Ishikawa (cell line): ENCODE results near the gene FAM83E.

Experiments
- CEBPB ChIP-seq: IDR thresholded peaks from 2 replicates; pipeline ENCODE4 v1.6.1; 2012
- CREB1 ChIP-seq: IDR thresholded peaks from 2 replicates; pipeline ENCODE4 v1.6.1; 2012; ENCODE audit warnings: low read depth
- EGR1 ChIP-seq: IDR thresholded peaks from 2 replicates; pipeline ENCODE4 v1.6.1; 2012
- EP300 ChIP-seq: IDR thresholded peaks from 2 replicates; pipeline ENCODE4 v1.6.1; 2012; ENCODE audit warnings: borderline replicate concordance
- FOXM1 ChIP-seq: IDR thresholded peaks from 2 replicates; pipeline ENCODE4 v1.6.1; 2012; ENCODE audit warnings: low read depth, borderline replicate concordance
- RAD21 ChIP-seq: IDR thresholded peaks from 2 replicates; pipeline ENCODE4 v1.6.1; 2012; ENCODE audit warnings: low read depth
- TAF1 ChIP-seq: IDR thresholded peaks from 2 replicates; pipeline ENCODE4 v1.6.1; 2012; ENCODE audit warnings: low read depth, mild to moderate bottlenecking
- TEAD4 ChIP-seq: IDR thresholded peaks from 2 replicates; pipeline ENCODE4 v1.6.1; 2012
- YY1 ChIP-seq: IDR thresholded peaks from 2 replicates; pipeline ENCODE4 v1.6.1; 2012; ENCODE audit warnings: low read depth
- ZBTB7A ChIP-seq: IDR thresholded peaks from 2 replicates; pipeline ENCODE4 v1.6.1; 2012; ENCODE audit warnings: low read depth
- TF ChIP-seq, protein P1 (sequence below): IDR thresholded peaks from 2 replicates; pipeline ENCODE4 v1.6.1; 2012; ENCODE audit warnings: low read depth, mild to moderate bottlenecking
- TF ChIP-seq, protein P2 (sequence below): IDR thresholded peaks from 2 replicates; pipeline ENCODE4 v1.6.1; 2012
- TF ChIP-seq, protein P3 (sequence below): IDR thresholded peaks from 2 replicates; pipeline ENCODE4 v1.6.1; 2012

The FAM83E gene

DNA sequence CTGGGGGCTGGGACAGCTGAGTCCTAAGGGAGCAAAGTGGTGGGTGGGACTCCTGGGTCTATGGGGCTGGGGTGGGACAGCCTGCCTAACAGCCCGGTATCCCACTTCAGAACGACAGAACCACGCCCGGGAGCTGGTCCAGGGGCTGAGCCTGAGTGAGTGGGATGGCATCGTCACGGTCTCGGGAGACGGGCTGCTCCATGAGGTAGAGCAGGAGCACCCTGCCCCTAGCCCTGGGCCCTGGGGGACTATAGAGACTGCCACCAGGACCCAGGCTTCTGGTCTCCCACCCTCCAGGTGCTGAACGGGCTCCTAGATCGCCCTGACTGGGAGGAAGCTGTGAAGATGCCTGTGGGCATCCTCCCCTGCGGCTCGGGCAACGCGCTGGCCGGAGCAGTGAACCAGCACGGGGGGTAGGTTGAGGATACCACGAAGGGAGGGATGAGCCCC lies 13.0 kb upstream of the FAM83E start:
- TF ChIP-seq, protein P1, sequence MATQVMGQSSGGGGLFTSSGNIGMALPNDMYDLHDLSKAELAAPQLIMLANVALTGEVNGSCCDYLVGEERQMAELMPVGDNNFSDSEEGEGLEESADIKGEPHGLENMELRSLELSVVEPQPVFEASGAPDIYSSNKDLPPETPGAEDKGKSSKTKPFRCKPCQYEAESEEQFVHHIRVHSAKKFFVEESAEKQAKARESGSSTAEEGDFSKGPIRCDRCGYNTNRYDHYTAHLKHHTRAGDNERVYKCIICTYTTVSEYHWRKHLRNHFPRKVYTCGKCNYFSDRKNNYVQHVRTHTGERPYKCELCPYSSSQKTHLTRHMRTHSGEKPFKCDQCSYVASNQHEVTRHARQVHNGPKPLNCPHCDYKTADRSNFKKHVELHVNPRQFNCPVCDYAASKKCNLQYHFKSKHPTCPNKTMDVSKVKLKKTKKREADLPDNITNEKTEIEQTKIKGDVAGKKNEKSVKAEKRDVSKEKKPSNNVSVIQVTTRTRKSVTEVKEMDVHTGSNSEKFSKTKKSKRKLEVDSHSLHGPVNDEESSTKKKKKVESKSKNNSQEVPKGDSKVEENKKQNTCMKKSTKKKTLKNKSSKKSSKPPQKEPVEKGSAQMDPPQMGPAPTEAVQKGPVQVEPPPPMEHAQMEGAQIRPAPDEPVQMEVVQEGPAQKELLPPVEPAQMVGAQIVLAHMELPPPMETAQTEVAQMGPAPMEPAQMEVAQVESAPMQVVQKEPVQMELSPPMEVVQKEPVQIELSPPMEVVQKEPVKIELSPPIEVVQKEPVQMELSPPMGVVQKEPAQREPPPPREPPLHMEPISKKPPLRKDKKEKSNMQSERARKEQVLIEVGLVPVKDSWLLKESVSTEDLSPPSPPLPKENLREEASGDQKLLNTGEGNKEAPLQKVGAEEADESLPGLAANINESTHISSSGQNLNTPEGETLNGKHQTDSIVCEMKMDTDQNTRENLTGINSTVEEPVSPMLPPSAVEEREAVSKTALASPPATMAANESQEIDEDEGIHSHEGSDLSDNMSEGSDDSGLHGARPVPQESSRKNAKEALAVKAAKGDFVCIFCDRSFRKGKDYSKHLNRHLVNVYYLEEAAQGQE: no peak
- TF ChIP-seq YY1 (no peak), TAF1 (no peak), ZBTB7A (no peak), FOXM1 (no peak)

DNA sequence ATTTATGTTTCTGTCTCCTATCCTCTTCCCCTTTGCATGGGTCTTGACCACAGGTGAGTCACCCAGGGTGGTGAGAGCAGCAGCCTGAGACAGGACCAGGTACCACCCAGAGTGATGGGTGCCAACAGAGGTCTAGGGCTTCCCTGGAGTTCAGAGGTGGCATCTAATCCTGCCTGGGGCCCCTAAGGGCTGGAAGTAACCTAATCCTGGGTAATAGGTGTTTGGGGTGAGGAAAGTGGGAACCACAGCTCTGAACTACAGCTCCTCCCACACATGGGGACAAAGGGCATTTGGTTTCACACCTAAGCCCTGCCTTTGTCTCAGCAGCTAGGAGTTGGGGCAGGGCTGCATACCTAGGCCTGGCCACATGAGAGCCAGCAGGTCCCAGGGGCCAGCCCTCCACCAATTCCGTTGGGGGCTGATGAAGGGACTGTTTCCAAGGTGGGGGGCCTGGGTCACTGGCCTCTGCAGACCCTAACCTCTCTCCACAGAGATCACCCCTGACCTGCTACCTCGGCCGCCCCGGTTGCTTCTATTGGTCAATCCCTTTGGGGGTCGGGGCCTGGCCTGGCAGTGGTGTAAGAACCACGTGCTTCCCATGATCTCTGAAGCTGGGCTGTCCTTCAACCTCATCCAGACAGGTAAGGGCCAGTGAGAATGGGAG lies 12.5 kb upstream of the FAM83E start:
- TF ChIP-seq, protein P1: no peak

DNA sequence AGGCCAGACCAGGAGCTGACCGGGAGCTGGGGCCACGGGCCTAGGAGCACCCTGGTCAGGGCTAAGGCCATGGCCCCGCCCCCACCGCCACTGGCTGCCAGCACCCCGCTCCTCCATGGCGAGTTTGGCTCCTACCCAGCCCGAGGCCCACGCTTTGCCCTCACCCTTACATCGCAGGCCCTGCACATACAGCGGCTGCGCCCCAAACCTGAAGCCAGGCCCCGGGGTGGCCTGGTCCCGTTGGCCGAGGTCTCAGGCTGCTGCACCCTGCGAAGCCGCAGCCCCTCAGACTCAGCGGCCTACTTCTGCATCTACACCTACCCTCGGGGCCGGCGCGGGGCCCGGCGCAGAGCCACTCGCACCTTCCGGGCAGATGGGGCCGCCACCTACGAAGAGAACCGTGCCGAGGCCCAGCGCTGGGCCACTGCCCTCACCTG lies 11.0 kb upstream of the FAM83E start:
- TF ChIP-seq EGR1: no peak
- TF ChIP-seq, protein P1: no peak
- no peak for TF ChIP-seq CREB1
- no peak for TF ChIP-seq TEAD4

DNA sequence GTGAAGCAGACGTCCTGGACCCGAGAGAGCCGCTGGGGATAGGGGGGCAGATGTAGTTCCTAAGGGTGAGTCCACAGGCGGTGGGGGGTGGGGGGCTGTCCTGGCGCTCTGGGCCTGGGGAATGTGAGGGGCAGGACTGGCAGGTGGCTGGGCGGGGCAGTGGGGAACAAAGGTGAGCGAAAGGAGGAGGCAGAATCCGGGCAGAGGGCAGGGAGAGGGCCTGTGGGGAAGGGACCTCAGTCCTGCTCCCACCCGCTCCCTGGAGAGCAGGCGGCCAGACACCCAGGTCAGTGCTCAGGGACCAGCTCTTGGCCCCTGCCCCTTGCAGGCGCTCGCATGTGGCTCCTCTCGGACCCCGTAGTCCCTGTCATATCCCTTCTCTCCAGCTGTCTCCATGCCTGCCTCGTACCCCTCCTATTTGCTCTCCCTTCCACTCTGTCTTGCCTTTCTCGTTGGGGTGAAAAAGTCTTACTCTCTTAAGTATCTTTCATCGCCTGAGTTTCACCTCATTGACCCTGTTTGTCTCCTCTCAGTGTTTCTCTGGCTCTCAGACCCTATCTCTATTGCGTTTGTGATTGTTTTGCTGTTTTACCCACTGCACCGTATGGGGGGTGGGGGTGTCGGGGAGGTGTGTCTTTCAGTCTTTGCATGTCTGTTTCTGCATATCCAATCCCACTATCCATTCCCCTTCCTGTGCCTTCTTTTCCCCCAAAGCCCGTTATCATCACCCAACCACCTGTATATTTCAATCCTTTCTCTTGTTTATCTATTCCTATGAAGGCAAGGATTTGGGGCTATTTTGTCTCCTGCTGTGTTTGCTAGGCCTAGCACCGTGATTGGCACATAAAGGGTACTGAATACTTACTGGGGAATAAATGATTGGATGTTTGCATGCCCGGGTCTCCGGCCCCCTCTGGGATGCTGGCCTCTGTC lies 10.2 kb upstream of the FAM83E start:
- no peak for TF ChIP-seq YY1
- TF ChIP-seq RAD21: no peak
- TF ChIP-seq, protein P2, sequence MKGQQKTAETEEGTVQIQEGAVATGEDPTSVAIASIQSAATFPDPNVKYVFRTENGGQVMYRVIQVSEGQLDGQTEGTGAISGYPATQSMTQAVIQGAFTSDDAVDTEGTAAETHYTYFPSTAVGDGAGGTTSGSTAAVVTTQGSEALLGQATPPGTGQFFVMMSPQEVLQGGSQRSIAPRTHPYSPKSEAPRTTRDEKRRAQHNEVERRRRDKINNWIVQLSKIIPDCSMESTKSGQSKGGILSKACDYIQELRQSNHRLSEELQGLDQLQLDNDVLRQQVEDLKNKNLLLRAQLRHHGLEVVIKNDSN: no peak
- no peak for TF ChIP-seq TEAD4
- TF ChIP-seq, protein P3, sequence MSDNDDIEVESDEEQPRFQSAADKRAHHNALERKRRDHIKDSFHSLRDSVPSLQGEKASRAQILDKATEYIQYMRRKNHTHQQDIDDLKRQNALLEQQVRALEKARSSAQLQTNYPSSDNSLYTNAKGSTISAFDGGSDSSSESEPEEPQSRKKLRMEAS: no peak
- no peak for TF ChIP-seq EP300
- TF ChIP-seq, protein P1: no peak
- no peak for TF ChIP-seq ZBTB7A
- TF ChIP-seq FOXM1: no peak
- no peak for TF ChIP-seq TAF1
- TF ChIP-seq CEBPB: no peak
- TF ChIP-seq EGR1: no peak
